ENCODE measurements around the gene DLGAP1. TPM values are rescaled to one million over a fixed set of nuclear protein-coding genes. Genes with fewer than 3 reads are reported as not detected.

Gene DLGAP1
- total RNA-seq, 1 donor from 2014 or later: 3.2 TPM

GRCh38 chr18:3914833-3915610 lies 540.1 kb downstream of the DLGAP1 start:
- TF ChIP-seq POLR2AphosphoS5 (IDR thresholded peaks at IDR 0.05; ENCODE audit: insufficient read depth in 1 of 2, low read depth in 1 of 2): no peak
- TF ChIP-seq CTCF (IDR thresholded peaks at IDR 0.05): no peak
- no peaks in the 10 kb centered on the region for H3K9me3 ChIP-seq
- no peak overlapping the region for H3K4me3 ChIP-seq
- H3K4me1 ChIP-seq: no peaks in the 10 kb centered on the region
- H3K36me3 ChIP-seq: no peaks in the 10 kb centered on the region
- H3K27me3 ChIP-seq: no peaks in the 10 kb centered on the region
- intact Hi-C loops (cut with DNase I): no loop called here
- H3K27ac ChIP-seq: no peak overlapping the region
- no peak for DNase-seq (ENCODE audit: extremely low spot score in 2 of 2)

GRCh38 chr18:3914109-3914508 lies 541.0 kb downstream of the DLGAP1 start:
- no peaks in the 10 kb centered on the region for H3K36me3 ChIP-seq
- intact Hi-C loops (cut with DNase I): no loop called here
- TF ChIP-seq CTCF (IDR thresholded peaks at IDR 0.05) (no peak), POLR2AphosphoS5 (IDR thresholded peaks at IDR 0.05; ENCODE audit: insufficient read depth in 1 of 2, low read depth in 1 of 2) (no peak), POLR2A (IDR thresholded peaks at IDR 0.05) (no peak)

DNA sequence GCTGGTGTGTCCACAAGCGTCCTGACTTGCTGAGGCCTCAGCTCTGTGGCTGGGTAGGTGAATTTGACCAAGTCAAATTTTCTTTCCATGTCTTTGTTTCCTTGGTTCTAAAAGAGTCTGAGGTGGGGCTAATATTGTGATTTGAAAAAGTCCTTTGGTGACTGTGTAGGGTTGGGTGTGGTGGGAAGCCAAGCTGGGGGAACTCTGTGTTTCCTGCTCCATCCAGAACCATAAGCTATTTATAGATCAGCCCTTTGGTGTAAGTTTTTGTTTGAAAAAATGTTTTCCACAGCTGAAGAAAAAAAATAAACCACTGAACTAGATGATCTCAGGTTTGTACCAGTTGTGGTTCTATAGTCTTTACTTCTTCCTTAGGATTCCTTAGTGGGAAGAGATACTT lies 542.4 kb downstream of the DLGAP1 start:
- no peaks in the 10 kb centered on the region for H3K4me1 ChIP-seq
- no peaks in the 10 kb centered on the region for H3K9me3 ChIP-seq
- intact Hi-C loops (cut with DNase I): no loop called here
- no peaks in the 10 kb centered on the region for H3K27me3 ChIP-seq
- TF ChIP-seq POLR2AphosphoS5 (IDR thresholded peaks at IDR 0.05; ENCODE audit: insufficient read depth in 1 of 2, low read depth in 1 of 2) (no peak), CTCF (IDR thresholded peaks at IDR 0.05) (no peak), POLR2A (IDR thresholded peaks at IDR 0.05) (no peak)
- H3K4me3 ChIP-seq: no peak overlapping the region
- no peak for DNase-seq (ENCODE audit: extremely low spot score in 2 of 2)
- no peaks in the 10 kb centered on the region for H3K36me3 ChIP-seq
- H3K27ac ChIP-seq: no peak overlapping the region

More at GRCh38 chr18:3914109-3914508, 541.0 kb downstream of the DLGAP1 start:
- no peak overlapping the region for H3K4me3 ChIP-seq
- no peak for DNase-seq (ENCODE audit: extremely low spot score in 2 of 2)
- no peak overlapping the region for H3K27ac ChIP-seq
- no peaks in the 10 kb centered on the region for H3K9me3 ChIP-seq
- no peaks in the 10 kb centered on the region for H3K27me3 ChIP-seq
- no peaks in the 10 kb centered on the region for H3K4me1 ChIP-seq

DNA sequence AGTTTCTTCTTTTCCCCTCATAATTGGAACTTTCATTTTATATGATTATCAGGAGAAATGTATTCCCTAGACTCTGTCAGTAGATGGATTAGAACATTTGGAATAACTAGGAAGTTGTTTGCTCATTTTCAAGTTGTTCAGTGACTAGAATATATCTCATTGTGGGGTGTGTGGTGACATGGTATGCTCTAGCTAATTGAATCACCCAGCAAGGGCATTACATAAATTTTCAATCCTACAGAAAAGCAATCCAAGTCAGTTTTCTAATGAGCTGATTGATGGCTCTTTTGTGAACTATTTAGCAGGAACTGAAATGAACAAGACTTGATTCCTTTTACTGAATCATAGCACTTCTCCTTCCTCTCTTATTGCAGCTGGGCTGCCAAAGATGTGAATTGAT lies 543.7 kb downstream of the DLGAP1 start:
- DNase-seq (ENCODE audit: extremely low spot score in 2 of 2): no peak
- Histone ChIP-seq H3K27me3 (no peaks in the 10 kb centered on the region), H3K9me3 (no peaks in the 10 kb centered on the region), H3K27ac (no peak overlapping the region), H3K36me3 (no peaks in the 10 kb centered on the region), H3K4me1 (no peaks in the 10 kb centered on the region), H3K4me3 (no peak overlapping the region)
- TF ChIP-seq POLR2AphosphoS5 (IDR thresholded peaks at IDR 0.05; ENCODE audit: insufficient read depth in 1 of 2, low read depth in 1 of 2) (no peak), POLR2A (IDR thresholded peaks at IDR 0.05) (no peak), CTCF (IDR thresholded peaks at IDR 0.05) (no peak)
- intact Hi-C loops (cut with DNase I): no loop called here

GRCh38 chr18:3910512-3910911 lies 544.6 kb downstream of the DLGAP1 start:
- TF ChIP-seq CTCF (IDR thresholded peaks at IDR 0.05): no peak
- no peak for TF ChIP-seq POLR2A (IDR thresholded peaks at IDR 0.05)
- TF ChIP-seq POLR2AphosphoS5 (IDR thresholded peaks at IDR 0.05; ENCODE audit: insufficient read depth in 1 of 2, low read depth in 1 of 2): no peak
- Histone ChIP-seq H3K36me3 (no peaks in the 10 kb centered on the region), H3K27ac (no peak overlapping the region), H3K4me1 (no peaks in the 10 kb centered on the region), H3K27me3 (no peaks in the 10 kb centered on the region), H3K4me3 (no peak overlapping the region), H3K9me3 (no peaks in the 10 kb centered on the region)
- DNase-seq (ENCODE audit: extremely low spot score in 2 of 2): no peak
- intact Hi-C loops (cut with DNase I): no loop called here
